Activated CD4-positive, alpha-beta T cell treated with anti-CD3 and anti-CD28 coated beads, Interleukin-10, Interleukin-2, amounts not matched to agents 100 ng/mL and 50 ng/mL, durations not matched to agents 16 hours and 8 hours (primary cell): ENCODE results near the gene WIPI1.

Experiments used
- DNase-seq: peaks from one replicate; pipeline ENCODE4 v3.0.0-alpha.2; 2020

Gene WIPI1

GRCh38 chr17:68460146-68460545, 2.9 kb upstream of the WIPI1 start:
- DNase-seq = peak; percentile 46

- peak; percentile 63 for DNase-seq
Measured at GRCh38 chr17:68459037-68459639, 1.8 kb upstream of the WIPI1 start.

GRCh38 chr17:68458260-68459036, 1.2 kb upstream of the WIPI1 start:
- peak; percentile 53 for DNase-seq

- peak; percentile 99 for DNase-seq
Measured at GRCh38 chr17:68457539-68458259, 403 bp upstream of the WIPI1 start.

GRCh38 chr17:68456339-68457167, 743 bp downstream of the WIPI1 start:
- DNase-seq = no peak

- peak; percentile 23 for DNase-seq
Measured at GRCh38 chr17:68455901-68456338, 1.4 kb downstream of the WIPI1 start.

DNA sequence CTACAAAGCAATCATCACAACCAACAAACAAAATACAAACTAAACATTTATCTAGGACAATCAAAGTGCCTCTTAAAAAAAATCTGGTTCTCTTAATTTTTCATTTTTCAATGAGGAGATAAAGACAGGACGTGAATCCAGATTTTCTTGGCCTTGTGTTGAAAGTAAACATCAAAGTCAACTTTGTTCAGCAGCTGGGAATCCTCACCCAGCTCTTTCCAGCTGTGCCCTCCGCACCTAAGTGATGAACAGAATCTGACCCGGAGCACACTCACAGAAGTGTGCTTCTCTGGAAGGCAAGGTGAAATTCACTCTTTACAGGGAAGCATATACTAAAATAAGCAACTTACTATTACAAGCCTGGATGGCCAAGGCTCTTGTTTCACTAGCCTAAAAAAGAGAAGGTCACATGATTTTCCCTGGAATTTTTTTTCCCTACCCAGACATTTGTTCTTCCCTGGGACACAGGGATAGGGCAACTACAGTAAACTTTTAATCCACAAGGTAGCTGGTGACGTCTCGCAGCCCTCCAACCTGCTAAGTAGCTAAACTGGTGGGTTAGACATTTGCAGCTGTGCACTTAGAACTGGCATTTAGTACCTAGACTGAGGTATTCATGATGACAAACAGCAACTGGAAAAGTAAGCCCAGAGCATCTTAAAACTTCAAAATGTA, 3.2 kb downstream of the WIPI1 start:
- no peak for DNase-seq

DNA sequence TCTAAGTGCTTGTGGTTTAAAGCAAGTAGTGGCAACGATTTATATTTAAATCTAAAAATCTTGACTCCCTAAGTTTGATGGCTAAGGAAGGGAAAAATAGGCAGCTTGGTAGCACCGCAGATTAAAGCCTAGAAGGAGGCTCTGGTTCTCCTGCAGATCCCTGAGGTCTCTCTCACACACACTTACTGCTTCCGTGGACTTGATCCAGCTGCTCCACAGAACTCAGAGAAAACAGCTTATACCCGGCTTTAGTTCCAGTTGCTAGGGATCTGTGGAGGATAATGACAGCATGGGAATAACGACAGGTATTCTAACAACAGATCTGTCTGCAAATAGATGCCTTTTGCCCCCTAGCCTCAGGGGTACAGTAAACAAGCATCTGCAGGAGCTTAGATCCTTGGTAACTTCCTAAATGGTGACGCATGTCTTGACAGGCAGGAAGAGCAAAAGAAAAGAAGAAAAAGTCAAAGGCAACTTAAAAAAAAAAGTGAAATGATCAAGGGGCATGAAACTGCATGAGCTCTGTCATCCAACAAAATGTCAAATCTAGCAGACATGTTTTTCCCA, 4.5 kb downstream of the WIPI1 start:
- no peak for DNase-seq

DNA sequence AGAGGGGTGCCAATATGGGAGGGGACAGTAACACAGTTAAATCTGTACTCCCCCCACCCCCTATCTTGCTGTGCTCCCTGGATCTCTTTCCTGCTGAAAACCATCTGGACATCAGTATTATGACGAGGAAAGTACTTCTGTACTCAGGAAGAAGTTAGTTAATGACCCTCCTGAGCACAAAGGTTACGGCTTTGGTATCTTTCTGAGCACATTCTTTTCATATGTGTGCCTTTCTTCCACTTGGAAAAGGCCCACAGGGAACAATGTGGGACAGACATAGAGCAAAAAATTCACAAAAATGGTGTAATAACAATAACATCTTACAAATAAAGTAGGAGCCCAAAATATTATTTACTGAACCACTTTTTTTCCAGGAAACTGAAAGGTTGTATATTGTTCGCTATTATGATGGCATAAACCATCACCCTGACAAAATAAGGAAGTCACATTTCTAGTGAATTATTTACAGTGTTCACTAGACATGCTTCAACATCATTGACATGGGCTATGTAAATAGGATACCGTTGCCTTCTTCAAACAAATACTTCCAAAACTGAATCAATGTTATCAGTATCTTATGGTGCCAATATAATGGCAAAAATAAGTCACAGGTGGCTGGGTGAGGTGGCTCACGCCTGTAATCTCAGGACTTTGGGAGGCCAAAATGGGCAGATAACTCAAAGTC, 5.5 kb downstream of the WIPI1 start:
- no peak for DNase-seq

DNA sequence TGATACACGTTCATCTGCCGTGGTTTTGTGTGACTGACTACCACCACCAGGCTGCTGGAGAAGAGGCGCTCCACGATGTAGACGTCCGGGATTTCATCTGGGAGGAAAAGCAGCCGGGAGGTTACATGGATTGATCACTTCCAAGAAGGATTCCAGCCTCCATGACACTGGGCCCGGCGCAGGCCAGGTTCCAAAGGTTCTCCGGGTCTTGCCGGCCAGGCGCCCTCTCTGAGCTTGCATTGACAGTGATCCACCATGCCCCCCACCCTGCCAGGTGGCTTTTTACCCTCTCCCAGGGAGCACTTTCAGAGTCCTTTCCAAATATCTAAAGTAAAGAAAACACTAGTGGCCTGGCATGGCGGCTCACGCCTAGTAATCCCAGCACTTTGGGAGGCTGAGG, 6.5 kb downstream of the WIPI1 start:
- DNase-seq = no peak

- DNase-seq = no peak
Measured at GRCh38 chr17:68450391-68450790, 6.9 kb downstream of the WIPI1 start.

- no peak for DNase-seq
Measured at GRCh38 chr17:68449021-68449739, 8.1 kb downstream of the WIPI1 start.

DNA sequence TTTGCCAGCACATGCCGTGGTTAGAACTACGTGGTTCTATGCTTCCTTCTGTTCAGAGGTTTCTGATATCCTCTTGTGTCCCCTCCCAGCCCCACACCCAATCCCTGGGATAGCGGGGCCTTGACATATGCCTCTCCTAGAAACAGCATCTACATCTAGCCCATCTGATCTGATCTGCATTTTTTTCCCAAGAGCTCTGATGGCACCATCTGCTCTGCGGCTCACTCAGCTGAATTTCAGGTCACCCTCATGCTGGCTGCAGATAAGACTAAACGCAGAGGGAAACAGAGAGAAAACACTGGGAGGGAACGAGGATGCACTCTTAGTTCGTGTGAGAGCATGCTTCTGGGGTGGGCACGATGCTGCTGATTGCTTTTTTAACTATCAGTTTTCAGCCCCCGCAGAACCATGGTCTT, 10.7 kb downstream of the WIPI1 start:
- no peak for DNase-seq

DNA sequence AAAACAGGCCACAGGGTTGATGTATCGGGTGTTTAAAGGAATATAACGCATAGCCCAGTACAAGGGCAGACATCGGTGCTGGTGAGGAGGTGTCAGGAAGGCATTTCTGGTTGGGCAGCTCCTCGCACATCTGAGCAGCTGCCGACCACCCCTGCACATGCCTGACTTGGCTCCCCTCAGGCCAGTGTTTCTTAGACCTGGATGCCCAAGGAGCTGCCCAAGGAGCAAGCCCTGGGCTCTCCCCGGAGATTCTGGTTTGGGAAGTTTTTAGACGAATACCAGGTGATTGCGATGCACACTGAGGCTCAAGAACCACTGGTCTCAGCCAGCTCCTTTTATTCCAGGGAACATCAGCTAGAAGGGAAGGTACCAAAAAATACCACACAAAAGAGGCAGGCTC, 11.6 kb downstream of the WIPI1 start:
- DNase-seq = no peak

- DNase-seq = no peak
Measured at GRCh38 chr17:68443972-68444464, 13.3 kb downstream of the WIPI1 start.

DNA sequence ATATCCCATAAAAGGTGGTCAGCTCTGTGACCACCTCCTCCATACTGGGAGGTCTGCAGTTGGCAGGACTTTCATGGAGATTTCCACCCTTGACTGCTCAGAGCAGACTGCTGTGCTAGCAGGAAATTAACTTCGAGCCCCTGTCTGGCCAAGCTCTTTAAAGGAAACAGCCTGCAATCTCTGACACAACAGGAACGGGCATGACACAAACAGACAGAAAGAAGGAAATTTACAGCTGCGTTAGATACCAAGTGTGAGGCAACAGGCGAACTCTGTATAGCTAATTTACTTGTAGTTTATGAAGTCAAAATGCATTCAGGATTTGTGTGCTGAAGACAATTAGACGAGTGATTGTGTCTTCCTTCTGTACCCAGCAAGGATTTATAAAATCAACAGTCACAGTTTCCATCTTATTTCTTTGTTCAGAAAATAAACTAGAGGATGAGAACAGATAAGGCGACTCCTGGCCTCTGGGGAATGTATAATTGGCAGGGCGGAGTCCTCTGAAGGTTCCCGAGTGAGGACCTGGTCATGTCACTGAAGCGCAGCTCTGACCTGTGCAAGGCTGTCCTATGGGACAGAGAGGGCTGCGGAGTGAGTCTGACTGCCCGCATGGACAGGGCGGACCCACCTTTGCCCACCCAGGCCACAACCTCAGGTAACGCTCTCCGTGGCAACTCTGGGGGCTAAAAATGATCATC, 16.1 kb downstream of the WIPI1 start:
- no peak for DNase-seq

DNA sequence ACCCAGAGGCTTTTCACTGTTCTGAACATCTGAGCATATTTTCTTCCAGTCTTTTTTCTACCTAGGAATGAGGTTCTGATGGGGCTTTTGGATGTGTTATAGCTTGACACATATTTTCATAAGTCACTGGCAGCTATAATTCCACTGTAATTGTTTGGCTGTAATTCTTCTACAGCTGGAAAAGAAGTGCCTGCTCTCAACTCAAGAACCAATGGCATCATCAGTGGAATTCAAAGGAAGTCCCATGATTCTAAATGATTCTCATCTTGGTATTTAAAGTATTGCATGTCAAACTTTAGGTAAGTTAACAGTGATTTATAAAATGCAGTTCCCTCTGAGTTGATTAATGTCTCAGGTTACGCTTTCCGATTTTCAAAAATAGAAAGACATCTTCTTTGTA, 16.8 kb downstream of the WIPI1 start:
- DNase-seq = no peak

DNA sequence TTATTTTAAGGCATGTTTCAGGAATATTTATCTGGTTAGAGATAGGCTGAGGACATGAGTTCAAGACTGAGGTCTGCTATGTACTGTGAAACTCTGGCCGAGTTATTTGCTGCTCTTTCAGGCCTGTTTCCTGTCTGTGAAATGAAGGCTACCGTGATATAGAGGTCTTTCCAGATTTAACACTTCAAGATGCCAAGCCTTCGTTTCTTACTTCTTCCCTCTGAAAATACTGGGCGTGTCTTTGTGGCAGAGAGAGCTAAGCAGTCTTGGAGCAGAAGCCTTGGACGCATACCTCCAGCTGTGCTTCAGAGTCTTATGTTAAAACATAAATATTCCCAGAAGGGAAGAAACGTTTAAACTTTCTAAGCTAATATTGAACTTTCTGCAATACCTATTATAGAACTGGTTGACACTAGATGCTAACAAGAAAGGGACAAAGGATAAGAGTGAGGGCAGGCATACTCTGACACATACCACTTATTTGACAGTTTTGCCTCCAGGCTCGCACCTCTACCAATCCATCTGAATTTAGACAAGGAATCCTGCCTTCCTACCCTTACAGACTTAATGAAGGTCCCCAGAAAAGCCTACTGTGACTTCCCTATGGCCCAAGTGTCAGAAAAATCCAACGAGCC, 17.5 kb downstream of the WIPI1 start:
- DNase-seq = no peak
